Measurements from ENCODE around the gene SLC25A20.
"Not testable (repeated sequence)": the region's sequence is repeated elsewhere in the genome, so short reads cannot be mapped to it uniquely, and the experiment has no call there.

The SLC25A20 gene

DNA sequence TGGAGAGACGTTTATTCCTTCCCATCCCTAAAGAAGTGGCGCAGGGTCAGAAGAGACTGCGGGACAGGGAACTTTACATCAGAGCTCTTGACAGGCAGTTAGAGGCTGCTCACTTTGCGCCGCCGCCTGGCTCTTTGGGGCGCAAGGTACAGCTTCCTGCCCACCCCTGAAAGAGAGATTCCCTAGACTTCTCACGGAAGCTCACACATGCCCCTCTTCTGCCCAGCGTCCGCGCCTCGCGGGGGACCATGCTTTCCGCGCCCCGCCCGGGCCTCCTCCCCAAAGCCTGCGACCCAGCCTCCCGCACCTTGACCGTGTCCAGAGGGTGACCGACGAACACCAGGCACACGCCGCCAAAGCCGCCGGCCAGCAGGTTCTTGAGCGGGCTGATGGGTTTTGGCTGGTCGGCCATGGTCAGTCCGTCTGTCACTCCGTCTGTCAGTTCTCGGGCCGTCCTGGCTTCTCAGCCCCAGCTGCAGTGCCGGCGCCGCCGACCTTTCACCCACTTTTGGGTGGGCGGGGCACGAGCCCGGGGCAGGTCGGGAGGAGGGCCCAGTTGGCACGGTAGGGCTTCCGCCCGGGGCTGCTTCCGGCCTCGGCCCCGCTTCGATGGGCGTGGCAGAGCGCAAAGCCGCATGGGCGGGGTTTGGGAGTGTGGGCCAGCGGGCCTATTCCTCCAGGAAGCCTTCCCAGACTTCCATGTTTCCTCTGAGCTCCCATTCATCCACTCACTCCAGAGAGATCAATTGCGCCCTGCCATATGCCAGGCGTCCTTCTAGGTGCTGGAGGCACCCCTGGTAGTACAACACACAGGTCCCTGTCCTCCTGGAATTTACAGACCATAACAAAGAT is at the start of gene SLC25A20:
Gene SLC25A20, minus strand, starts transcription at position 500 of the 852 bp plus-strand sequence. Its CDS starts 88 bp downstream, at position 412.
- peak; percentile 93 for DNase-seq

- no peak for DNase-seq
Observed at GRCh38 chr3:48945891-48946549, 47.3 kb upstream of the SLC25A20 start.

DNA sequence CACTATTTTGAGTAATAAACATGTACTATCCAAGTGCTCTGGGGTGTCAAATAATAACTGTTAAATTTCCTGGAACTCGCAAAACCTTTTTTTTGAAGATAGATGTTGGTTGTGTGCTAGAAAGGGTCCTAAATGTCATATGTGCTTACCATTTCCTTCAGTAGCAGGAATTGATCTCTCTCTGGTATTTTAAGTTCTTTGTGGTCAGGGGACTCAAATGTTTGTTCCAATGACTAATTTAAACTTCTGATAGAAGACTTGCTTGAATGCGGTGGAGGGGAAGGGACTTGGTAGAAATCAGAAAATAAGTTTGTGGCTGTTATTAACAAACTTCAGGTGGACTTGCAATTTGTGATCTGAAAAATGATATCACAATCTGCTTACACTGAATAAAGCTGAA is 46.8 kb upstream of the SLC25A20 start:
- DNase-seq = no peak

GRCh38 chr3:48938689-48939088 is 40.0 kb upstream of the SLC25A20 start:
- DNase-seq = peak; percentile 47

GRCh38 chr3:48938156-48938555 is 39.5 kb upstream of the SLC25A20 start:
- no peak for DNase-seq

DNA sequence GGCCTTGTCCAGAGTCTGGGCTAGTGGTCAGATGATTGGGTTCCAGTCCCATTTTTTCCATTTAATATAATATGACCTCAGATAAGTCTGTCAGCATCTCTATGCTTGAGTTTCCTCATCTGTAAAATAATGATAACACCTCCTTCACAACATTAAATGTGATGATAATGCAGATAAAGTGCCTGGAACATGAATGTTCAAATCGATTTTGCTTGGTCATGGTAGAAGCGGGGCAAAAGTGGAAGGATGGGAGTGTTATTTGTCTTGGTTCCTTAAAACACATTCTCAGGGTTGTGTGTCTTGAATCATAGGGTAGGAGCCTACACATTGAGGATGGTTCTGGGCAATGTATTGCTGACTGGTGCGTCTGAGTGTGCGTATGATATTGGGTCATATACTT is 36.8 kb upstream of the SLC25A20 start:
- peak; percentile 86 for DNase-seq

DNA sequence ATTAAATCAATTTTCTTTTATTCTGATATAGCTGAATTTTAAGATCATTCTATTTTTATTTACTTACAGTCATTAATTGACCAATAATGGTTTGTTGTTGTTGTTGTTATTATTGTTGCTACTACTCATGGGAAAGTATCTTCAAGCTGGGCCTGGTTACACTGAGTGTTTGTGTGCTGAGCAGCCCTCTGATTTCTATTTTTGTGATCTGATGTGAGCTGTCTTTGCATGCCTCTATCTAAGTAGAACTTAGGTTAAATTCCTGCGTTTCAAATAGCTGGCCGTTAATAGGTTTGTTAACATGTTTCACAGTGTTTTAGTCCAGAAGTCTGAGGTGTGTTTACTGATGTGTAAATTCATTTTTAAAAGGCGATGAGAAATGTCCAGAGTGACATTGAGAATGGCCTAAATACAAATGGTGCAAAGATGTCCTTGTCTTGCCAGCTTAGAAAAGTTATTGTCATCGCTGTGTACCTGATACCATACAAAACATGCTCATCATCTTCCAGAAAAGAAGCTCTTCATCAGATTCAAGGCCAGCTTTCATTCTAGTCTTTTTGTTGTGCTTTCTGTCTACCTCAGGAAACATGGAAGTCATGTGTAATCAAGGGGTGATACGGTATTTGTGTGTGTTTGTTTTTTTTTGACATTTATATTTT is 35.8 kb upstream of the SLC25A20 start:
- no peak for DNase-seq

- no peak for DNase-seq
Observed at GRCh38 chr3:48931944-48932580, 33.4 kb upstream of the SLC25A20 start.

DNA sequence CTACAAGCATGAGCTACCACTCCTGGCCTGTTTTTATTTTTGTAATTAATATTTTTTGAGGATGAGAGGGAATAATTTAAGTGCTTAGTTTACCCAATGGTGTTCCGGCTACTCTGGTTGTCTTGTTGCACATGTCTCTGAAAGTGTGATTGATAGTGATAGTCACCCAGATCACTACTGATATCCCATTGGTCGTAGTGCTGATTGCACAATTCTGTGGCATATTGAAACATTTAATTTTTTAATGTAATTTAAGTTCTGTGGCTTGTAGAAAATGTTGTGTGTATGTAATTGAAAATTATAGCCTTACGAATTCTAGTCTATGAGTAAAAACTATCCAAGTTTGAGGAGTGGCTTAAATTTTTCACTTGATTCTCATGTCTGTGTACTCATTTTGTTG is 31.9 kb upstream of the SLC25A20 start:
- no peak for DNase-seq

DNA sequence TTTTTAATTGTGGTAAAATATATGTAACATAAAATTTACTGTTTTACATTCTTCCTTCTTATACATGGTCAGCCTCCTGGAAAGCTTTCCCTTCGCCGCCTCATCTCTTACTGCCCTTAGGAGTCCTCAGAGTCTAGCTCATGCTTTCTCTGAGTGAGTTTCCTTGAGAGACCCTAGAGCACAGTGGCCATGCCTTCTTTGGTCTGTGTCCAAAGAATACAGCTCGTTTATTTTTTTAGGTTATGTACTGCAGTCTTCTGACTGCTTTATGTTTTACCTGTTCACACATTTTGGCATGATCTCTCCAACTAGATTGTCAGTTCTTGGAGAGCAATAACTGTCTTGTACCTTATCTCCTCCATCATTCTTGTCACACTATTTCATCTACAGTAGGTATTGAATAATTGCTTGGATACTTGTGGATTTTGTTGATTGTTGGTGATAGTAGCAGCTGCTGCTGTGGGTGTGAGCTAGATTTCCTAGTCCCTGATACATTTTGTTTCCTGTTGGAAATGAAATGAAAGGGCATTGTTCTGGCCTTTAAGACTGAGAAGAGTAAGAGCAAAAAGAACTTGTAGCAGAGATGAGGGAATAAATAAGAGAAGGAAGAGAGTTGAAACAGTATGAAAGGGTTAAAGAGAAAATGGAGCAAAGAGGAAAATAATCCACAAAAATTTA is 30.8 kb upstream of the SLC25A20 start:
- DNase-seq = no peak

DNA sequence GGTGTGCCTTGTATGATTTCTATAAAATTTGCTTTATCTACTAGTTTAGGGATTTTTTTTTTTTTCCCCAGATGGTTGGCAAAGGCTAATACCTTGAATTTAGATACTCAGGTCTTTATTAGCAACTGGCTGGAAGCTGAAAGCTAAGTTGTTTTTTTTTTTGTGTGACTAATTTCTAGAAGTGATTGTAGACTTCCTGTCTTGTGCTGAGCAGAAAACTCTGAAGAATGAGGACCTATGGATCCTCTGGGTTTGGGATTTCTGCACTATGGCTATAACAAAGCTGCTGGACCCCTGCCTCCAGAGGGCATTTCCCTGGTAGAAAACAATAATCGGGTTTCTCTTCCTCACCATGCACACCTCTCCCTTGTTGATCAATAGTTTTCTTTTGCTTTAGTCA is 30.0 kb upstream of the SLC25A20 start:
- DNase-seq = no peak

DNA sequence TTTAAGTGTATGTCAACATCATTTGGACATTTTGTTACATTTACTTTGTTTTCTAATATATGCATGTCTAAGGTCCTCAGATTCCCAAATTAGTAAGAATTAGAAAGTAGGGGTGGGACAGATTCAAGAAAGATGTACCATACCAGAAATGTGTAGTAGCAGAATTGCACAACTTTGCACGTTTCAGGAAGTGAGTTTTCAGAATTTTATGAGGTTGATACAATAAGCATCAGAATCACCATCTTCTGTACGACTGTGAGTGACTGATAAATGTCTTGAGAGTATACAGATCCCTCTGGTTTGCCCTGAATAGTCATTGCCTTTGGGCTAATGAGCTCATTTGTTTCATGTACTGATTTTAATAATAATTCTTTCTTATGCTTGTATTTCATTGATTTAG is 29.2 kb upstream of the SLC25A20 start:
- peak; percentile 32 for DNase-seq

DNA sequence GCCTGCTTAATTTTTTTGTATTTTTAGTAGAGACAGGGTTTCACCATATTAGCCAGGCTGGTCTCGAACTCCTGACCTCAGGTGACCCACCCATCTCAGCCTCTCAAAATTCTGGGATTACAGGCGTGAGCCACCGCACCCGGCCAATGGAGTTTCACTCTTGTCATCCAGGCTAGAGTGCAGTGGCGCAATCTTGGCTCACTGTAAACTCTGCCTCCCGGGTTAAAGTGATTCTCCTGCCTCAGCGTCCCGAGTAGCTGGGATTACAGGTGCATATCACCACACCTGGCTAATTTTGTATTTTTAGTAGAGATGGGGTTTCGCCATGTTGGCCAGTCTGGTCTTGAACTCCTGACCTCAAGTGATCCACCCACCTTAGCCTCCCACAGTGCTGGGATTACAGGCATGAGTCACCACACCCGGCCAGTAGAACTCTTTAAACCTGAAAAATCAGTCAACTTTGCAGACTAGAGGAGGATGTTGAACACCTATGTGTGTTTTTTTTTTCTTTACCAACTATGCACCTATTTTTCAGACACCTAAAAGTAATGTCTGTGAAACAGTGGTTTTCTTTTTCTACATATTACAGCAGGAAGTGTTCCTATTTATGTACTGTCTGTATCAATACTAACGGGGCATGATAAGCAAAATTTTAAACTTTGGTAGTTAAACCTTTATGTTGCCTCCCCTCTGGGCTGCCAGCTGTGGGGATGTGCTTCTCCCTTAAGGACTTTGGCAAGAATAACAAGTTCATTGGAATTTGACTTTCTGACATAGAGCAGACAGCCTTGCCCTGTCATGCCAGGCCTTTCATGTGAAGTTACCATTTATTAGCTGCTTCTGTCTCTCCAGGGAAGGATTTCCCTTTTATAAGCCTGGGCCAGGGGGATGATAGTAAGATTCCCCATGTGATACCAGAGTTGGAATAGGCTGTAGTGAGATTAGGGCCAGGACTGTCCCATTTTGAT is 28.0 kb upstream of the SLC25A20 start:
- DNase-seq = no peak

GRCh38 chr3:48919215-48920138 is 20.8 kb upstream of the SLC25A20 start:
- peak; percentile 93 for DNase-seq

DNA sequence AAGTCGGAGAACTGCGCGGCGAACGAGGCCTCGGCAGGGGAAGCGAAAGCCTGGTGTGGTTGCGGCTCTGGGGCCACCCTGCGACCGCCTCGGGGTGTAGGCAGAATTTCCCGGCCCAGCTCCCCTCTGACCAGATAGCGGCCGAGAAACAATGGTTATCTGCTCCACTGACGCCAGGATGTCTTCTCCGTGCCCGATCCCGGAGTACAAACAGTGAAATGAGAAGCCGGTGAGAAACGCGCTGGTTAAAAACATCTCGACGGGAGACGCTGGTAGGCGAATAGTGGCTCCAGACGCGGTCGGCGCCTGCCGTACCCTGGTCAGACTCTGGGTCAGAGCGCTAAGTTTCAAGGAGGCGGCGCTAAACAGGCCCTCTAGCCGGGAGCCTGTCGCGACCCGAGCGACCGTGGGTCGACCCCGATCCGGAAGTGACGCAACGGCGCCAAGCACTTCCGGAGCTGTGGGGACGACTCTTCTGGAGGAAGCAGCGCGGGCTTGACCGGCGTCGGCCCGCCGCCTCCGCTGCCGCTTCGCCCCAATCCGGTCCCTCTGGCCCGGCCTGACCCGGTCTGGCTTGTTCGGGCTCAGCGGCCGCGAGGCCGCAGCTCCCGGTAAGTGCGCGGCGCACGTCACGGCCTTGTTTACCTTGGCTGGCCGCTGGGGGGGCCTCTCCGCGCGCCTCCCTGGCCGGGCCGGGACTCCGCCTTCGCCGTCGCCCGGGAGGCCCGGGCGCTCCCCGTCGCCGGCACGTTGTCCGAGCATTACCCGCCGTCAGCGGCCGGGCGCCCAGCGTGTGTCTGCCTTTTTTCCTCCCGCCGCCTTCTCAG is 19.9 kb upstream of the SLC25A20 start, which contains the start of gene ARIH2:
Gene ARIH2, plus strand, starts transcription at position 455 of the 827 bp plus-strand sequence. CDS start 8,717 bp downstream, outside the sequence.
- DNase-seq = peak; percentile 95

- peak; percentile 40 for DNase-seq
Observed at GRCh38 chr3:48915296-48915695, 16.6 kb upstream of the SLC25A20 start.

DNA sequence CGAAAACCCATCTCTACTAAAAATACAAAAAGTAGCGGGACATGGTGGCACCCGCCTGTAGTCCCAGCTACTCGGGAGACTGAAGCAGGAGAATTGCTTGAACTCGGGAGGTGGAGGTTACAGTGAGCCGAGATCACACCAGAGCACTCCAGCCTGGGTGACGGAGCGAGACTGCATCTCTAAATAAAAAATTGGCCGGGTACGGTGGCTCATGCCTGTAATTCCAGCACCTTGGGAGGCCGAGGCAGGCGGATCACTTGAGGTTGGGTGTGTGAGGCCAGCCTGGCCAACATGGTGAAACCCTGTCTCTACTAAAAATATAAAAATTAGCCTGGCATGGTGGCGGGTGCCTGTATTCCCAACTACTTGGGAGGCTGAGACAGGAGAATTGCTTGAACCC is 8.3 kb upstream of the SLC25A20 start:
- not testable (repeated sequence) for DNase-seq

- DNase-seq = no peak
Observed at GRCh38 chr3:48899273-48899672, 591 bp upstream of the SLC25A20 start.

Measured in hematopoietic multipotent progenitor cell treated with erythropoietin and hydrocortisone succinate and interleukin-3 and kit ligand, for 8 days (in vitro differentiated cells).